ENCODE results near the gene CCDC158. TPM values are rescaled to one million over a fixed set of nuclear protein-coding genes. Genes with fewer than 3 reads are reported as not detected.

Gene CCDC158
- total RNA-seq, 2 experiments from 2014 or later: not detected

DNA sequence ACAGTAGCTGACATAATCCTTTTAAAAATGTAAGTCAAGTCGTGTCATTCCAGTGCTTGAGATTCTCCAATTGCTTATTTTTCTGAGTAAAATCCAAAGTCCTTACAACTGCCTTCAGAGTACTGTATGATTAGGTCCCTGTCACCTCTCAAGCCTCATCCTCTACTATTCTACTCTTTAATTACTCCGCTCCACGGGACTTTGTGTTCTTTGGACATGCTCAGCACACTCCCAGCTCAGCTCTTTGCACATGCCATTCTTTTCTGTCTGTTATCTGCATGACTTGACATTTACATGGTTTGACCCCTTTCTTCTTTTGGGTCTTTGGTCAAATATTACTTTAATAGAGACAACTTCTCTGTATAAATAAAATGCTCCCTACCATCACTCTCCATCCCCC lies 154.3 kb downstream of the CCDC158 start:
- Histone ChIP-seq H3K9me2 (ENCODE audit: insufficient read depth, low read length) (no peaks in the 10 kb centered on the region), H3K79me2 (ENCODE audit: insufficient read depth, low read depth, low read length) (no peaks in the 10 kb centered on the region), H3K27ac (ENCODE audit: low read depth, low read length, poor library complexity, severe bottlenecking) (no peak overlapping the region), H3K4me3 (ENCODE audit: low read depth, low read length, poor library complexity, severe bottlenecking) (no peak overlapping the region), H3K36me3 (ENCODE audit: insufficient read depth, low read length) (no peaks in the 10 kb centered on the region), H3K4me1 (ENCODE audit: insufficient read depth, low read length, poor library complexity, severe bottlenecking) (no peaks in the 10 kb centered on the region), H3K9me3 (ENCODE audit: low read length) (no peaks in the 10 kb centered on the region), H4K20me1 (ENCODE audit: insufficient read depth, low read length) (no peaks in the 10 kb centered on the region), H3K4me2 (ENCODE audit: low read length) (no peak overlapping the region), H2AFZ (ENCODE audit: low read length) (no peak overlapping the region)
- CTCF ChIA-PET (ENCODE audit: unreplicated experiment): no interaction called here
- POLR2A ChIA-PET: interaction anchor here (1.1 kb wide), 1 partner anchor 12 kb away, joined by 3 read pairs; no protein-coding TSS in a partner anchor
- intact Hi-C loops (cut with micrococcal nuclease; ENCODE audit: unreplicated experiment): no loop called here
- DNase-seq (ENCODE audit: low spot score): no peak
- TF ChIP-seq, protein P1, sequence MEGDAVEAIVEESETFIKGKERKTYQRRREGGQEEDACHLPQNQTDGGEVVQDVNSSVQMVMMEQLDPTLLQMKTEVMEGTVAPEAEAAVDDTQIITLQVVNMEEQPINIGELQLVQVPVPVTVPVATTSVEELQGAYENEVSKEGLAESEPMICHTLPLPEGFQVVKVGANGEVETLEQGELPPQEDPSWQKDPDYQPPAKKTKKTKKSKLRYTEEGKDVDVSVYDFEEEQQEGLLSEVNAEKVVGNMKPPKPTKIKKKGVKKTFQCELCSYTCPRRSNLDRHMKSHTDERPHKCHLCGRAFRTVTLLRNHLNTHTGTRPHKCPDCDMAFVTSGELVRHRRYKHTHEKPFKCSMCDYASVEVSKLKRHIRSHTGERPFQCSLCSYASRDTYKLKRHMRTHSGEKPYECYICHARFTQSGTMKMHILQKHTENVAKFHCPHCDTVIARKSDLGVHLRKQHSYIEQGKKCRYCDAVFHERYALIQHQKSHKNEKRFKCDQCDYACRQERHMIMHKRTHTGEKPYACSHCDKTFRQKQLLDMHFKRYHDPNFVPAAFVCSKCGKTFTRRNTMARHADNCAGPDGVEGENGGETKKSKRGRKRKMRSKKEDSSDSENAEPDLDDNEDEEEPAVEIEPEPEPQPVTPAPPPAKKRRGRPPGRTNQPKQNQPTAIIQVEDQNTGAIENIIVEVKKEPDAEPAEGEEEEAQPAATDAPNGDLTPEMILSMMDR (conservative IDR thresholded peaks at IDR 0.05; ENCODE audit: low read length): no peak
- no peak for TF ChIP-seq EZH2phosphoT487 (IDR thresholded peaks at IDR 0.05; ENCODE audit: borderline replicate concordance, low read depth, low read length)
- BruUV-seq (replicated peaks): no TSS peak

DNA sequence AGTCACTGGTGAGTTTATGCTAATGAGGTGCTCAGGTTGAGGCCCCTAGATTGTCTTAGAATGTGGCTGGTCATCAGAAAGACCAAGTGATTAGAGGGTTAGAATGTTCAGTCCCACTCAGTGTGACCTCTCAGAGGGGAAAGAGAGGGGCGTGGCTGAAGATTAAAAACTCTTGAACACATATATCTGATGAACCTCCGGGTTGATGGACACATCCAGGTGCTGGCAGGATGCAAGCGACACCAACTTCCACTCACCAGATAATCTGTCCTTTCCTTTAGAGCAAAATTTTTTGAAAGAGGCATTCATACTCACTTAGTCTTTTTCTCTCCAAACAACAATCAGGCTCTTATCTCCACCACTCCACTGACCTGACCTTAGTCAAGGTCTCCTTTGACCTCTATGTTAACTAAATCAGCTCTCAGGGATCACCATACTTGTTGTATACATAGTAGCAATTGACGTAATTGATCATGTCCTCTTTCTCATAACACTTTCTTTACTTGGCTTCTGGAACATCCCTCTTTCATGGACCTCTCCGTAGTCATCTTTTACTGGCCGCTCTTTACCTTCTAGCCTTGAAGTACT lies 155.2 kb downstream of the CCDC158 start:
- intact Hi-C loops (cut with micrococcal nuclease; ENCODE audit: unreplicated experiment): no loop called here
- no peaks in the 10 kb centered on the region for H3K9me3 ChIP-seq (ENCODE audit: low read length)

More for the DNA sequence above, 155.2 kb downstream of the CCDC158 start:
- no peaks in the 10 kb centered on the region for H4K20me1 ChIP-seq (ENCODE audit: insufficient read depth, low read length)
- no peaks in the 10 kb centered on the region for H3K36me3 ChIP-seq (ENCODE audit: insufficient read depth, low read length)
- POLR2A ChIA-PET: no interaction called here
- H2AFZ ChIP-seq (ENCODE audit: low read length): no peak overlapping the region
- H3K4me2 ChIP-seq (ENCODE audit: low read length): no peak overlapping the region
- no peak for TF ChIP-seq EZH2phosphoT487 (IDR thresholded peaks at IDR 0.05; ENCODE audit: borderline replicate concordance, low read depth, low read length)
- TF ChIP-seq, protein P1 (conservative IDR thresholded peaks at IDR 0.05; ENCODE audit: low read length): no peak
- no peaks in the 10 kb centered on the region for H3K79me2 ChIP-seq (ENCODE audit: insufficient read depth, low read depth, low read length)
- no peak overlapping the region for H3K27ac ChIP-seq (ENCODE audit: low read depth, low read length, poor library complexity, severe bottlenecking)
- H3K4me1 ChIP-seq (ENCODE audit: insufficient read depth, low read length, poor library complexity, severe bottlenecking): no peaks in the 10 kb centered on the region
- H3K4me3 ChIP-seq (ENCODE audit: low read depth, low read length, poor library complexity, severe bottlenecking): no peak overlapping the region
- no TSS peak for BruUV-seq (replicated peaks)
- no peak for DNase-seq (ENCODE audit: low spot score)
- no peaks in the 10 kb centered on the region for H3K9me2 ChIP-seq (ENCODE audit: insufficient read depth, low read length)
- CTCF ChIA-PET (ENCODE audit: unreplicated experiment): no interaction called here

Small RNAs within 50 kb of the gene (small RNA-seq; reads per million reads assigned to genes)
- not detected for gene RF00278
- gene RNU6-1000P: not detected

Other genes starting within 250 kb of the CCDC158 start
- gene SCARB2, start 207.3 kb downstream of the CCDC158 start, total RNA-seq (2014; rRNA removed; shearing (Covaris generic)): not detected in 2 replicates
- gene SCARB2, start 207.3 kb downstream of the CCDC158 start, total RNA-seq (2022): 0.28 and 1.1 TPM in 2 replicates
- not detected in 2 replicates for gene FAM47E, start 169.4 kb downstream of the CCDC158 start, total RNA-seq (2014; rRNA removed; shearing (Covaris generic))
- gene FAM47E, start 169.4 kb downstream of the CCDC158 start, total RNA-seq (2022): not detected in 2 replicates
- gene STBD1, start 114.4 kb downstream of the CCDC158 start, total RNA-seq (2014; rRNA removed; shearing (Covaris generic)): not detected in 2 replicates
- gene STBD1, start 114.4 kb downstream of the CCDC158 start, total RNA-seq (2022): not detected in 2 replicates
- gene SHROOM3, start 14.1 kb upstream of the CCDC158 start, total RNA-seq (2014; rRNA removed; shearing (Covaris generic)): not detected in 2 replicates
- not detected in 2 replicates for gene SHROOM3, start 14.1 kb upstream of the CCDC158 start, total RNA-seq (2022)